NT2/D1 (cell line): ENCODE measurements around the gene TMOD4.

Source experiments
- YY1 ChIP-seq: IDR thresholded peaks from 2 replicates; pipeline ENCODE4 v1.6.1; 2011; ENCODE audit not compliant: insufficient read length, insufficient read depth
- ZNF274 ChIP-seq: IDR thresholded peaks from 2 replicates; pipeline ENCODE4 v1.6.1; 2011; ENCODE audit warnings: mild to moderate bottlenecking, low read depth, low read length

DNA sequence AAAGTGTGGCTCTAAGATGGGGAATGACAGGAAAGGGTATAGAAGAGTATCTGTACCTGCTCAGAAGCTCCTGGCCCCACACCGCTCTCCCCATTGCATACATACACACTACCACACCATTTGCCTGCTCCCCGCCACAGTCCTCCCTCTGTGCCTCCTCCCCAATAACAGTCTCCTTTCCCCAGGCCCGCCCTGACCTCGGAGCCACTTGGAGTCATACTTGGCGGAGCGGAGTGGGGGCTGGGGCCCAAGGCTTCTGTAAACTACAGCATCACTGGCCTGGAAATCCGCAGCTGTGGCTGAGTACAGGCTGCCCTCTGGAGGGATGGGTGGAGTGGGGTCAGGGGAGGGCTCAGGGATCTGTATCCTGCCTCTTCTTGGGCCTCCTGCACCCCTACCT, 38.0 kb downstream of the TMOD4 start:
- no peak for TF ChIP-seq YY1
- no peak for TF ChIP-seq ZNF274
